Activated CD8-positive, alpha-beta T cell treated with anti-CD3 and anti-CD28 coated beads, Interleukin-2, amount 10 ng/mL, durations not matched to agents 7 days and 5 days (primary cell): ENCODE results near the gene CPEB2. TPM values are rescaled to one million over a fixed set of nuclear protein-coding genes. Genes with fewer than 3 reads are reported as not detected.
"Not testable (repeated sequence)": the region's sequence is repeated elsewhere in the genome, so short reads cannot be mapped to it uniquely, and the experiment has no call there.

Experiments
- ATAC-seq: fragments of 150-1000 bp; cut with Tn5 transposase; one replicate; pipeline ENCODE4 v1.10.0; 2021; ENCODE audit warnings: moderate library complexity
- CTCF ChIA-PET: fragments of 350-600 bp; sonication (Branson Sonifier 250); formaldehyde crosslinking; loops from one replicate; lab custom pipeline; 2021; ENCODE audit warnings: antibody characterized with exemption; lab: Charles Lee
- POLR2A ChIA-PET: fragments of 350-600 bp; sonication (Branson Sonifier 250); formaldehyde crosslinking; loops from one replicate; lab custom pipeline; 2021; ENCODE audit warnings: antibody characterized with exemption; lab: Charles Lee
- DNase-seq: peaks from one replicate; pipeline ENCODE4 v3.0.0-alpha.2; 2020
- H3K27ac Mint-ChIP-seq: one replicate; pipeline ENCODE4 v1.8.0; 2021; ENCODE audit warnings: mild to moderate bottlenecking, mixed read lengths
- H3K27me3 Mint-ChIP-seq: one replicate; pipeline ENCODE4 v1.8.0; 2021; ENCODE audit warnings: low read depth, mixed read lengths
- H3K36me3 Mint-ChIP-seq: one replicate; pipeline ENCODE4 v1.8.0; 2021; ENCODE audit warnings: low read depth, mixed read lengths
- H3K4me1 Mint-ChIP-seq: one replicate; pipeline ENCODE4 v1.8.0; 2021; ENCODE audit warnings: low read depth, mixed read lengths
- H3K4me3 Mint-ChIP-seq: one replicate; pipeline ENCODE4 v1.8.0; 2021; ENCODE audit warnings: mild to moderate bottlenecking, mixed read lengths
- H3K9me3 Mint-ChIP-seq: one replicate; pipeline ENCODE4 v1.8.0; 2022; ENCODE audit warnings: mixed read lengths; ENCODE audit not compliant: insufficient read depth
- total RNA-seq, 2 experiments: library from RNA; stranded (reverse); gene quantifications; one replicate each; pipeline ENCODE4 v1.2.3, GENCODE V29; 2021

CPEB2 gene
- total RNA-seq, 2 experiments from 2014 or later, result 8.8 to 9.7 TPM

- ChIA-PET CTCF (no interaction called here), POLR2A (no interaction called here)
- no peaks in the 10 kb centered on the region for H3K9me3 Mint-ChIP-seq
- DNase-seq, result no peak
- no peak overlapping the region for H3K27ac Mint-ChIP-seq
- H3K4me3 Mint-ChIP-seq, result no peak overlapping the region
- peaks cover 27% of the 10 kb centered on the region for H3K36me3 Mint-ChIP-seq
- no peak for ATAC-seq
- H3K4me1 Mint-ChIP-seq, result peaks cover 3% of the 10 kb centered on the region
- no peaks in the 10 kb centered on the region for H3K27me3 Mint-ChIP-seq
These were observed 63.2 kb downstream of the CPEB2 start for GRCh38 chr4:15065516-15065915.

GRCh38 chr4:15066140-15066539, 63.9 kb downstream of the CPEB2 start:
- ChIA-PET POLR2A (no interaction called here), CTCF (no interaction called here)

DNA sequence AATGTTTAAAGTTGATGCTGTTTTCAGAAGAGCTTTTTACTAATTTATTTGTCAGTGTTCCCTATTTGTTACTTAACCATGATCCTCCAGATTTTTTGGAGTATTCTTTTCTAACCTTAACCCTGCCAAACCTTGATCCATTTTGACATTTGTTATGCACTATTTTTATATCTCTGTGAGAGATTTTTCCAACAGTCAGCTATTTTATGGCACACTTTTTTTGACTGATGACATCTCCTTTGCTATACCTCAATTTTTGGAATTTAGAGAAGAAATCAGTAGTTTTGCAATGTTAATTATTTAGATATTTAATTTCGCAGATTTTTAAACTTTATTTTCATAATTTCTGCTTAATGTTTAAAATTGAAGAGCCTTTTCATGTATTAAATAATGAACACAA, 66.0 kb downstream of the CPEB2 start:
- Mint-ChIP-seq H3K27ac (no peak overlapping the region), H3K4me1 (peaks cover 3% of the 10 kb centered on the region), H3K27me3 (no peaks in the 10 kb centered on the region), H3K4me3 (no peak overlapping the region), H3K36me3 (peaks cover 26% of the 10 kb centered on the region), H3K9me3 (peaks cover 6% of the 10 kb centered on the region)
- DNase-seq (no peak), ATAC-seq (no peak)
- ChIA-PET CTCF (no interaction called here), POLR2A (no interaction called here)

More at GRCh38 chr4:15066140-15066539, 63.9 kb downstream of the CPEB2 start:
- DNase-seq, result no peak
- Mint-ChIP-seq H3K36me3 (peaks cover 27% of the 10 kb centered on the region), H3K9me3 (no peaks in the 10 kb centered on the region), H3K4me3 (no peak overlapping the region), H3K27ac (no peak overlapping the region), H3K27me3 (no peaks in the 10 kb centered on the region), H3K4me1 (peaks cover 3% of the 10 kb centered on the region)
- ATAC-seq, result no peak

GRCh38 chr4:15075875-15076274, 73.6 kb downstream of the CPEB2 start:
- Mint-ChIP-seq H3K27me3 (peaks cover 7% of the 10 kb centered on the region), H3K27ac (no peak overlapping the region), H3K4me3 (no peak overlapping the region), H3K4me1 (no peaks in the 10 kb centered on the region), H3K9me3 (peaks cover 18% of the 10 kb centered on the region), H3K36me3 (no peaks in the 10 kb centered on the region)
- ATAC-seq (no peak), DNase-seq (no peak)
- POLR2A ChIA-PET, result no interaction called here
- CTCF ChIA-PET, result no interaction called here

- POLR2A ChIA-PET, result no interaction called here
- DNase-seq, result no peak
- no peaks in the 10 kb centered on the region for H3K36me3 Mint-ChIP-seq
- no peak overlapping the region for H3K27ac Mint-ChIP-seq
- no peak for ATAC-seq
- H3K9me3 Mint-ChIP-seq, result peaks cover 13% of the 10 kb centered on the region
- CTCF ChIA-PET, result no interaction called here
- no peak overlapping the region for H3K4me3 Mint-ChIP-seq
- no peaks in the 10 kb centered on the region for H3K4me1 Mint-ChIP-seq
- H3K27me3 Mint-ChIP-seq, result peaks cover 7% of the 10 kb centered on the region
These were observed 75.7 kb downstream of the CPEB2 start for GRCh38 chr4:15077969-15078368.

GRCh38 chr4:15078682-15079642, 76.7 kb downstream of the CPEB2 start:
- ATAC-seq (no peak), DNase-seq (no peak)
- Mint-ChIP-seq H3K27me3 (peaks cover 7% of the 10 kb centered on the region), H3K4me1 (no peaks in the 10 kb centered on the region), H3K9me3 (peaks cover 13% of the 10 kb centered on the region), H3K36me3 (no peaks in the 10 kb centered on the region), H3K27ac (no peak overlapping the region), H3K4me3 (no peak overlapping the region)
- ChIA-PET POLR2A (no interaction called here), CTCF (no interaction called here)

DNA sequence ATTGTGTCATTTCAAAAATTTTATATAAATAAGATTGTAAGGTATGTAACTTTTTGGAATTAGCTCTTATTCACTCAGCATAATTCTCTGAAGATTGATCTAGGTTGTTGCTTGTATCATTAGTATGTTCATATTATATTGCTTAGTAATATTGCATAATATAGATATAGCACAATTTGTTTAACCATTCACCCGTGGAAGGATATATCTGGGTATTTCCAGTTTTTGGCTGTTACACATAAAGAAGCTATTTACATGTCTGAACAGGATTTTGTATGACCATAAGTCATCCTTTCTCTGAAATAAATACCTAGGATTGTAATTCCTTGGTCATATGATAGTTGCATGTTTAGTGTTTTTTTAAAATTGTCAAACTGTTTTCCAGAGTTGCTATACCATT, 82.5 kb downstream of the CPEB2 start:
- Mint-ChIP-seq H3K27me3 (peaks cover 3% of the 10 kb centered on the region), H3K27ac (no peak overlapping the region), H3K4me3 (no peak overlapping the region), H3K9me3 (no peaks in the 10 kb centered on the region), H3K4me1 (no peaks in the 10 kb centered on the region), H3K36me3 (no peaks in the 10 kb centered on the region)
- ChIA-PET CTCF (no interaction called here), POLR2A (no interaction called here)
- DNase-seq (no peak), ATAC-seq (no peak)

GRCh38 chr4:15085762-15086161, 83.5 kb downstream of the CPEB2 start:
- CTCF ChIA-PET, result not testable (repeated sequence)

GRCh38 chr4:15086259-15086658, 84.0 kb downstream of the CPEB2 start:
- H3K9me3 Mint-ChIP-seq, CTCF ChIA-PET, H3K27ac Mint-ChIP-seq, POLR2A ChIA-PET, ATAC-seq, H3K27me3 Mint-ChIP-seq, H3K4me1 Mint-ChIP-seq, DNase-seq, H3K4me3 Mint-ChIP-seq, H3K36me3 Mint-ChIP-seq: not testable (repeated sequence)

More at GRCh38 chr4:15085762-15086161, 83.5 kb downstream of the CPEB2 start:
- ATAC-seq, DNase-seq, H3K9me3 Mint-ChIP-seq, H3K27me3 Mint-ChIP-seq, H3K4me1 Mint-ChIP-seq, H3K4me3 Mint-ChIP-seq, H3K36me3 Mint-ChIP-seq, POLR2A ChIA-PET, H3K27ac Mint-ChIP-seq: not testable (repeated sequence)

DNA sequence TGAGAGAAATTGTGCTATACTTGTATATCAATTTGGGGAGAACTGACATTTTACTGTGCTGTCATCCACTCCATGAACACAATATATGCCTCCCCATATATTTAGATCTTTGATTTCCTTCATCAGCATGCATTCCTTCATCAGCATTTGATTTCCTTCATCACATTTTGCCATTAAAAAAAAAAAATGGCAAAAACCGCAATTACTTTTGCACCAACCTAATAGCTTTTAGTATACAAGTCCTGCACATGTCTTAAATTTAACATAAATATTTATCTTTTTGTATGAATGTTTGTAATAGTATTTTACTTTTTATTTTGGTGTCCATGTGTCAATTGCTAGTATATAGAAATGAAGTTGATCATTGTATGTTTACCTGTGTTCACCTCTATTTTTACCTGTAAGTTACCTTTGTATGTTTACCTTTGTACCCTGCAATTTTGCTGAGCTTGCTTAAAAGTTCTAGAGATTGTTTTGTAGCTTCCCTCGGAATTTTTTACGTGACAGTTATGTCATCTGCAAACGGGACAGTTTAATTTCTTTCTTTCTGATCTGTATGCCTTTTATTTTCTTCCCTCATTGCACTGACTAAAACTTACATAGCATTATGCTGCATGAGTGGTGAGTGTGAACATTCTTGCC, 86.2 kb downstream of the CPEB2 start:
- DNase-seq (no peak), ATAC-seq (no peak)
- Mint-ChIP-seq H3K27ac (no peak overlapping the region), H3K4me3 (no peak overlapping the region), H3K36me3 (no peaks in the 10 kb centered on the region), H3K27me3 (peaks cover 3% of the 10 kb centered on the region), H3K9me3 (no peaks in the 10 kb centered on the region), H3K4me1 (no peaks in the 10 kb centered on the region)
- ChIA-PET POLR2A (no interaction called here), CTCF (no interaction called here)

- no peaks in the 10 kb centered on the region for H3K4me1 Mint-ChIP-seq
- no peak for DNase-seq
- ChIA-PET POLR2A (no interaction called here), CTCF (no interaction called here)
- H3K4me3 Mint-ChIP-seq, result no peak overlapping the region
- no peak for ATAC-seq
- H3K27me3 Mint-ChIP-seq, result peaks cover 3% of the 10 kb centered on the region
- H3K27ac Mint-ChIP-seq, result no peak overlapping the region
- H3K9me3 Mint-ChIP-seq, result no peaks in the 10 kb centered on the region
- no peaks in the 10 kb centered on the region for H3K36me3 Mint-ChIP-seq
These were observed 87.7 kb downstream of the CPEB2 start for GRCh38 chr4:15089979-15090378.

- Mint-ChIP-seq H3K4me1 (no peaks in the 10 kb centered on the region), H3K36me3 (no peaks in the 10 kb centered on the region), H3K27me3 (peaks cover 6% of the 10 kb centered on the region), H3K9me3 (no peaks in the 10 kb centered on the region), H3K27ac (no peak overlapping the region), H3K4me3 (no peak overlapping the region)
- CTCF ChIA-PET, result no interaction called here
- DNase-seq (no peak), ATAC-seq (no peak)
- POLR2A ChIA-PET, result no interaction called here
These were observed 98.1 kb downstream of the CPEB2 start for GRCh38 chr4:15100380-15100779.
